Activated T-cell treated with anti-CD3 and anti-CD28 coated beads for 1 hour (primary cell): ENCODE measurements around the gene CGNL1.

Experiments
- DNase-seq: peaks from one replicate; pipeline ENCODE4 v3.0.0-alpha.2; 2020; ENCODE audit warnings: low read depth

Gene CGNL1

GRCh38 chr15:57460208-57460816 is 84.0 kb downstream of the CGNL1 start:
- DNase-seq: no peak

GRCh38 chr15:57461541-57461940 is 85.2 kb downstream of the CGNL1 start:
- DNase-seq: no peak

GRCh38 chr15:57462381-57462780 is 86.1 kb downstream of the CGNL1 start:
- no peak for DNase-seq

- no peak for DNase-seq
These were observed 87.1 kb downstream of the CGNL1 start for GRCh38 chr15:57463360-57463759.

- no peak for DNase-seq
These were observed 88.2 kb downstream of the CGNL1 start for GRCh38 chr15:57464480-57464879.

- no peak for DNase-seq
These were observed 92.2 kb downstream of the CGNL1 start for GRCh38 chr15:57468486-57468885.

GRCh38 chr15:57470543-57470942 is 94.2 kb downstream of the CGNL1 start:
- DNase-seq: no peak

- no peak for DNase-seq
These were observed 96.6 kb downstream of the CGNL1 start for GRCh38 chr15:57472861-57473260.

GRCh38 chr15:57476533-57476975 is 100.2 kb downstream of the CGNL1 start:
- DNase-seq: no peak

DNA sequence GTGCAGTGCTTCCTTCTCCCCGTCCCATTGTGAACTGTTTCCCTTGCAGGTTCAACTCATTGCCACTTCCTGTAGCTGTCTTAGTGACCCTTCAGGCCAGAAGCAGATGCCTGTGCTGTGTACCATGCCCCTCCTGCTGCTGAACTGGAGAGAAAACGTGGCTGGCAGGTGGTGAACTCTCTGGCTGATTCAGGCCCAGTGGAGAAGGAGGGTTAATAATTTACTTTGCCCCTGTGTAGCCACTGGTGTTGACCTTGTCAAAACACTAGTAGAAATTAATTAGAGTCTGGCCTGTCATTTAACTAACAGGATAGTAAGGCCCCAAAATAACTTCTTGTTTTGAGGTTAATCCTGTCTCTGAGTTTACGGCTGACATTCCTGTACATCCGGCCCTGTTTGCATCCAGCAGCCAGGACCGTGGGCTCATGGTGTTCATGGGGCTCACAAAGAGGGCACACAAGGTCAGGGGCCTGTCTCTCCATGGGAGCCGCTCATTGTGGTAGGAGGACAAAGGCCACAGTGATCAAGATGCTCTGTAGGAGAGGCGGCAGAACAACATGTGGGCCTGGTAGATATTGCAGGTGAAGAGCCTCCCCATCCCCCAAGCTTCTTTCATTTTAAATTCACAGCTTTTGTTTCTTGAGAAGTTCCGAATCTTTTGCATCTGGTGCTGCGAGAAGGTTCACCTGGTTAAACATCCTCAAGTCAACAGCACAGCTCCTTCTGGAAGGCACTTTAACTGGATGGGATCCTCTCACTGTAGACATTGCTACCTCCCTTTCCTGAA is 101.6 kb downstream of the CGNL1 start:
- no peak for DNase-seq

- DNase-seq: no peak
These were observed 102.7 kb downstream of the CGNL1 start for GRCh38 chr15:57479005-57479404.

GRCh38 chr15:57481038-57481705 is 104.9 kb downstream of the CGNL1 start:
- DNase-seq: no peak

DNA sequence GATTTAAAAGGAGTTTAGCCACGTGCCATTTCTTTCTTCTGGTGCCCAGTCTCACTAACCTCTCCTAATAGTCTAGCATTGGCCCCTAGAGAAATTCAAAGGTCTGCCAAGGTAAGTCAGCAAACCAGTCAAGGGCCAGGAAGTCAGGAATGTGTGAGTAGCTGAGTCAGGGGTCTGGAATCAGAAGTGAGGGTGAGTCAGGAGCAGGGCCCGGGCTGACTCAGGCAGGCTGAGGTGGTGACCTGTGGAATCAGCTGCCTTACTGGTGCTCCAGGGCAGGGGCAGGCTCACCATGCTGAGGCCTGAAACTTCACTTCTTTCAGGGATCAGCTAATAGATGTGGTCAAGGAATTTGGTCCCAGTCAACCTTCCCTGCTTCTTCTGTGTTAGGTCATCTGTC is 109.6 kb downstream of the CGNL1 start:
- no peak for DNase-seq

GRCh38 chr15:57486833-57487232 is 110.5 kb downstream of the CGNL1 start:
- DNase-seq: no peak

GRCh38 chr15:57489122-57489521 is 112.8 kb downstream of the CGNL1 start:
- no peak for DNase-seq

DNA sequence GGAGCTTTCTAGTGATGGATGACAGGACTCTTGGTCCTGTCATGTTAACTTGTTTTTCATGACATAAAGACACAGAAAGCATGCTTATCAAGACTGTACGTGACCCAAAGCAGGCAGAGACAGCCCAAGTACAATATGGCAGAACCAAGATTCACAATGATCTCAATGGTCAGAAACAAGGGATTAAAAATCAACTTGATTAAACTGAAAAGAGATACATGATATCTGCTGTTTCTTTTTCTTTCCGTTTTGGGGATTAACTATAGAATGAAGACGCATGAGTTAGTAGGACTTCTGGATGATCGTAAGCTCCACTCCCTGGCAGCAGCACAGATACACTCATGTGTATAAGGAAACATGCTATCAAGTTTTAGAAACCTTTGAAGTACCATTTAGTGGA is 117.0 kb downstream of the CGNL1 start:
- no peak for DNase-seq

DNA sequence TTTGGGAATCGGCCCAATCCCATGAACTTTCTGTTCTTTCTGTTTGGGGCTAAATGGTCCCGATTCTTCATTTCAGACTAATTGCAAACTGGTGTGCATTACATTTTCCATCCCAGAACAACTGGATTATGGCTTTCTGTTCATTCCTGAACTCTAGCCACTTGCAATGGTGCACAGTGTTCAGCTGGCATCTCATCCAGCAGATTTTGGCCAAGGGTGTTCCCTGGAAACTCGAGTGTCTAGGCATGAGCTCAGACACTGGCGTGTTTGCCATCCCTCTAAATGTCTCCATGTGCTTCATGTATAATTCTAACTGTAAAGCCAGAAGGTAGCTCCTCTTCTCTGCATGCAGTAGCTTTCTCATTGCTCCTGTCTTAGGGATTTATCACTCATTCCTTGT is 118.3 kb downstream of the CGNL1 start:
- DNase-seq: no peak

DNA sequence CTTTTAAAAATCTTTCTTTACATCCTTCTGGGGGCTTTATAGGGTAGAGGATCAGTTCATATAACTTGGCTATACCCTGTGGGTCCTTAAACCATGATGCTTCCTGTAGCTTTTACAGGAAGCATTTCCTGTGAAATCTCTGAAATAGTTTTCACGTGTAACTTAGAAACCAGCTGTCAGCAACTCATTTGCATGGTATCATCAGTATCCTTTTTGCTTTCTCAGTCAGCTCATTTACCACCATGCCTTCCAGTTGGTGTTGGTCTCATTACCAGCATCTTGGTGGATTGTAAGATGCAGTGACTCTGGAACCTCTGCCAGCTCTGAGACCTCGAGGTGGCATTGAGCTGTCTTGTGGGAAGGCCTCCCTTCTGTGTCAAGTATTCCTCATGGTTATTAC is 118.7 kb downstream of the CGNL1 start:
- no peak for DNase-seq

- DNase-seq: no peak
These were observed 119.4 kb downstream of the CGNL1 start for GRCh38 chr15:57495554-57496165.

- no peak for DNase-seq
These were observed 120.3 kb downstream of the CGNL1 start for GRCh38 chr15:57496594-57496945.

DNA sequence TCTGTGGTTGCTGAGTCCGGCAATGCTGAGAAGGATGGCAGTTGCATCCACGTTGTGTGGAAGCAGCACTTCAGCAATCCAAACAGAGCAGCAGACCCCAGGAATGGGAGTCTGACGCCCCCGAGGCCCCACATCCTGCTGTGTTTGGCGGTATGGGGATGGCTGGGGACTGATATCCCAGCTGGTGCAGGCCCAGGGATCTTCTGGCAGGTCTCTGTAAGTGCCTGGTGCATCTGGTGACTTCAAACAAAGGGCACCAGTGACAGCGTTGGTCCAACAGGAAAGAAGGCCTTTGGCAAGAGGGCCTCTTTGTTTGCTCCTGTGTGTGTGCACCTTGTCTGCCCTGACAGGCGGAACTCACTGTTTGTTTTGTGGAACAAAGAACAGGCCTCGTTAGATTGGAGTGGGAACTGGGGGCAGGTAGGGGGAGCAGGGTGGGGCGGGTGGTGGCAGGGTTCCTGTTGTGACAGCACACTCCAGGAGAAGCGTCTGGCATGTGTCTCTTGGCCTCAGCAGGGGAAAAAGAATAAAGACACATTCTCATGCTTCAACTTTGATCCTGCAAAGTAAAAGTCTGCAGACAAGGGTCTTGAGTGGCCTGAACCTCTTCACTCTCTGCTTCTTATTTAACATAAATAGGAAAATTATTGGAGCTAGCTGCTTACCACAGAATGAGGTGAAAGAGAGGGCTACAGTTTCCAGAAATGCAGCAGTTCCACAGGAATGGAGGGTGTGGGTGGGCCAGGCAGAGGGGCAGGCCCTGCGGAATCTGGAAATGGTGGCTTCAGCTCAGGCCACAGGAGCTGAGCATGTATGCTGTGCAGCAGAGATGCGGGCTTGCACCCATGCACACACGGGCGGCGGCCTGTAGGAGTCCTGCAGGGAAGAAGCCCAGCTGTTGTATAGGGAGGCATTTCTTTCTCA is 120.9 kb downstream of the CGNL1 start:
- DNase-seq: no peak

GRCh38 chr15:57500256-57500655 is 124.0 kb downstream of the CGNL1 start:
- no peak for DNase-seq
